T follicular helper cell (primary cell): ENCODE results near the gene HHLA2.

Source experiments
- DNase-seq: peaks from one replicate; pipeline ENCODE4 v3.0.0-alpha.2; 2020; ENCODE audit warnings: low read depth

The HHLA2 gene

DNA sequence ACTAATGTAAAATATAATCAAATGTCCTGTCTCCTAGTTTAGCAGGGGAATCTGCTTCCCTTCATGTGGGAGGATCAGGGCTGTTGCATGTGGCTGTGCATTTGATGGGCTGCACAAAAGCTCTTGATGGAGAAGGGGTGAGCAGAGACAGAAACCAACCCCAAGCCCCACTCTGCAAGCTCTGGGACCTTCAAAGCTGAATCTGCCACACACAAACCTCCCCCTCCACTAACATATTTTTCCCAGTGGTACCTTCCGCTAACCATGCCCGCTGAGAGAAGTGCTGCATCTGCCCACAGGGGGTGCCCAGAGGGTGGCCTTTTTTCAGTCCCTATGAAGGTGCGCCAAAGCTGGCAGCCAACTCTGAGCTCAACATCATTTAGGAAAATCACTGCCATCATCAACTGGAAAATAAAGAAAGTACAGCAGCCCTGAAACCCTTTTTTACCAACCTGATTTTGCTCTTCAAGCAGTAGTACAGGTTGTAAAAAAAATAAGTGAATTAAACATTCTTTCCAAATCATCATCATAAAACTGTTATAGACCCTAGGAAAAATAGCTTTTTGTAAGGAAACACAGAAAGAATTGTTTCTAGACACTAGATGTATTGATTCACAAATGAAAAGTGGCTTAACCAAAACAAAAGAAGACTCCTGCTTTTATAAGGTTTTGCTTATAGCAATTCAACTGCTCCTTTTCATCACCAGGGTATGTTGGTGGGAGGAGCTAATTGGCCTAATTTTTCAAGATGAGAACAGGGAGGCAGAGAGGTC is 97.0 kb downstream of the HHLA2 start:
- no peak for DNase-seq

DNA sequence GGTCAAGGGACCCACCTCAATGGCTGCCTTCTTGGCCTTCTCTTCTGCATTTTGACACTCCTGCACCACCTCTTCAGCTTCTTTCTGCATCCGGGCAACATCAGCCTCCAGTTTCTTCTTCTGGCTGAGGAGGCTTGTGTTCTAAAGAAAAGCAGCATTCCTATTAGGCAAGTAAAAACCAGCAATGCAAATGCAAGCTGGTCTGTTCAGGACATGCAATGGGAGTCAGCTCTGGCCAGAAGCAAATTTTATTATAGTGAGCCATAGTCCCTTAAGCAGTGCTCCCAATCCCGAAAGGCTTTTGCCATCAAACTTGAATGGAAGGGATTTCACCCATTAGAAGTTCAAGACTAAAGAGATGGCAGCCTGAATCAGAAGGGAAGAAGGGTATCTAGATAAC is 97.7 kb downstream of the HHLA2 start:
- no peak for DNase-seq

DNA sequence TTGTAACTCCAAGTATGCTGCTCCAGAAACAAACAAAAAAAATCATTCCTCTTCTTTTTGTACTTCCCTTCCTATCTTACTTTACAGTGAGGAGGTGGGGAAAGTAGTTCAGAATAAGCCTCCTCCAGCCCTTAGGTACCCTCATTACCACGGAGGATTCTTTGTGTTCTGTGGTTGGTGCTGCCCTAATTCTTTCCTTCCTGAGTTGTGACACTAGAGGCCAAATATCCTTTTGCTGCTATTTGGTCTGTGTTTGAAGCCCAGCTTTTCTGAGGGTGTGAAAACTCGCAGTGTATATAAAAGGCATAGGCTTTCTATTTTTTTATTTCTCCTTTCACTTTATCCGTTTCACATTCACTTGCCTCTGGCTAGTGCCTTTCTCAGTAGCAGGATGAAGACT is 98.2 kb downstream of the HHLA2 start:
- DNase-seq = no peak

DNA sequence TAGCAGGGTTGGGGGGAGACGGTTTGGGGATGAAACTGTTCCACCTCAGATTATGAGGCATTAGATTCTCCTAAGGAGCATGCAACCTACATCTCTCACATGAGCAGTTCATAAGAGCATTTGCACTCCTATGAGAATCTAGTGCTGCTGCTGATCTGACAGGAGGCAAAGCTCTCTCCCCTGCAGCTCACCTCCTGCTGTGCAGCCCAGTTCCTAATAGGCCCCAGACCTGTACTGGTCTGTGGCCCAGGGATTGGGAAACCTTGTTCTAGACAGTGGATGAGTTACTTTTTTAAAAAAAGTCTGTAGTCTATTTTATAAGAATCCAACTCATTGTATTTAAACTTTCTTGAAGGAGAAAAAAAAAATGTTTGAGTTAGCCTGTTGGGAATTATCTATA is 100.0 kb downstream of the HHLA2 start:
- DNase-seq = no peak

DNA sequence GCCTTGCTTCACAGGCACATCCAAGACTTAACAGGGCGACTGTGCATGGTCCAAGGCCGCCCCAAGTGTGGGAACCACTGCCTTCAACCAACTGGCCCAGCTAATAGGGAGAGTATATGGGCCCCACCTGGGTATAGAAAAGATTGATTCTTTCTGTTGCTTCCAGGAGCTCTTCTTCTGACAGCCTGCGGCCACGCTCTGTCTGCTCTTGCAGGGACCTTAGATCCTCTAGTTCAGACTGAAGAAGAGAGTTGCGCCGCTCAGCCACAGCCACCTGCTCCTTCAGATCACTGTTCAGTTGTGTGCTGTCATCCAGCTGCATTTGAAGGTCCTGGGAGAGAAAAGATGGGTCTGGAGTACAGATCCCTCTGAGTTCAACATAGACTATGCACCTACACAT is 102.2 kb downstream of the HHLA2 start:
- no peak for DNase-seq

DNA sequence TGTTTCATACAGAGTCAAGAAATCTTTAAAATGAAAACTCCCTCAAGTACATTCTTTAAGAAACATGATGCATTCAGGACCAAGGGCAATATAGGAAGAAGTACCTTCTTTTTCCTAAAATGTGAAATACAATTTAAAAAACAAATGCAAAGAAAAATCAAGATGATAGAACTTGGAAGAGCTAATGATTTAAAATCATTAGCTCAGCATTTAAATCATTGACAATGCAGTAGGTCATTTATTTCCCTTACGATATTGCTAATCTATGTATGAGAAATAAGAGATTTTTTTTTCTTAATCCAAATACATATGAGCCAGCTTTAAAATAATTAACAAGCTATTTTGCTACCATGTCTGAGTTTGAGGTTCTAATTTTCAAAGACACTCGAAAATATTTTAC is 105.5 kb downstream of the HHLA2 start:
- no peak for DNase-seq

DNA sequence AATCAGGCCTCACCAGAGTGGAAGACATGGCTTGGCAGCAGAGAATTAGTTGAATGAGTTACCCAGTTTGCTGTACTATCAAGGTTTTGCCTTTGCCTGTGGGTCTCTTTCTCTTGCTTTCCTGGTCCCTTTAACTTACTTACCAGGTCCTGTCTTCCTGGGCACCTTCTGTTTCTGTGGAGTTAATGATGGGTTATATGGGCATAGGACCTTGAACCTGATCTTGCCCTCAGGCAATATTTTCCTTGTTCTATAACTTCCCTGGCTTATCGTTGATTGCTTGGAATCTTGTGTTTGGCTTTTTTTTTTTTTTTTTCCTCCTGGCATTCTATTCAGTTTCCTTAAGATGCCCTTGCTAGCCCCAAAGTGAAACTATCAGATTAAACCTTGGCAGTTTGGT is 106.8 kb downstream of the HHLA2 start:
- no peak for DNase-seq

DNA sequence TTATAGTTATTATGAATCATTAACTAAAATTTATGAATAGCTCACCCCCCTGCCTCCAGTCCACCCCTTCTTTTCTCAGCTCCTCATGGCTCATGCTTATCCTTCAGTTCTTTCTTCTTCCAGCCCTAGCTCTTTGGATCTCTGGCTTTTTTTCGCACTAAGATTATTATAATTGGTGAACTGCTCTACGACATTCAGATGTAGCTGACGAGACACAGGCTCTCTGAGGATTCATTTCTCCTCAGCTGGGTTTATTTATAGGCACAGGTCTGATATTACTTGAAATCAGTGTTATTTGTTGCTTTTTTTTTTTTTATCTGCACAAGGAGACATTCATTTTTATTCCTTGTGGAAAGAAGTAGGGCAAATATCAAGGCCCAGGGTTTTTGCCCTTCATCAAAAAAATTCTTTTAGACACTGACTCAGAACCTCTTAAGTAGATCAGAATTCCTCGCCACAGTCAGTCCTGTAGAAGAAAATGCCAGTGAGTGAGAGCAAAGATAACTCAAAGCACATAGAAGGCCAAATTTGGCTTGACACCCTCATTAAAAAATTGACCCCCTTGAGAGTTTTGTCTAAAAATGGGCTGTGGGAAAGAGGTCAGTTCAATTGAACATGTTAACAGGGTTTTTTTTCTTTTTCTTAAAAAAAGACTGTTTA is 107.5 kb downstream of the HHLA2 start:
- DNase-seq = no peak

DNA sequence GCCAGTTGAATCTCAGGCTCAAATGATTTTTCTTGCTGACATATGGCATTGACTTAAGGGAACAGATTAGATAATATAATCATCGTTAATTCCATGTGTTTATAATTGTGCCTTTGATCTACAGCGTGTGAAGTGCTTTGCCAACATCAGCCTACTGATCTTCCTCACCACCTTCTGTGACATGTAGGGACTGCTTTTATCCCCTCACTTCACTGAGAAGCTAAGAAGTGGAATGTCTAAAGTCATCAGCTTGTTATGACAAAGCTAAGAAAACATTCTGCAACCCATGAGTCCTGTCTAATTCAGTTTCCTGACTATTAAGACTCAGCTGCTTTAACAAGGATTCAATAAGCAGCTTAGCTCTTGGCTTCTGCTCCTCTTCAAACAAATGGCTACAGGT is 108.0 kb downstream of the HHLA2 start:
- no peak for DNase-seq

DNA sequence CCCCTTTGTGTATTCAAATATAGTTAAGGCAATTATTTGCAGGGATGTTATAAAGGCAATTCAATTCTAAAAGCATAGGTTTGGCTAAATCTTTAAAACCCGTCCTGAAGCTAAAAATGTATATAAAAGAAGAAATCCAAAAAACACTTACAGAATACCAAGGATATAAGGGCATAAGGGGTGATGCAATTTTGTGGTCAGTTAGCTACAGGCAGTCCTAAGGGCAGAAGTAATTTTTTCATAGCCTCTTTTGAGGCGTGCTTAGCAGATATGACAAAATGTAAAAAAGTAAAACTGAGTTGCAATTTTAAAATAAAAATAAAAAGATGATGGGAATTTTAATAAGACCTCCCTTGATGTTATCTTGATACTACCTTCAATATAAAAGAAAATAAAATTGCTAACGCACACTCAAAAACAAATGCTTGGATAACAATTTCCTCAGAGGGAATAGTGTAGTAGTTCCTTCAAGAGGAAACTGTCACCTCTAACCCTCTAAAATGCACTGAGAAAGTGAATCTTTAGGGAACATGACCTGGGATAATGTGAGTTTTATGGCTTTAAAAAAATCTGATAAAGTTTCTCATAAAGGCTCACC is 109.8 kb downstream of the HHLA2 start:
- DNase-seq = no peak

DNA sequence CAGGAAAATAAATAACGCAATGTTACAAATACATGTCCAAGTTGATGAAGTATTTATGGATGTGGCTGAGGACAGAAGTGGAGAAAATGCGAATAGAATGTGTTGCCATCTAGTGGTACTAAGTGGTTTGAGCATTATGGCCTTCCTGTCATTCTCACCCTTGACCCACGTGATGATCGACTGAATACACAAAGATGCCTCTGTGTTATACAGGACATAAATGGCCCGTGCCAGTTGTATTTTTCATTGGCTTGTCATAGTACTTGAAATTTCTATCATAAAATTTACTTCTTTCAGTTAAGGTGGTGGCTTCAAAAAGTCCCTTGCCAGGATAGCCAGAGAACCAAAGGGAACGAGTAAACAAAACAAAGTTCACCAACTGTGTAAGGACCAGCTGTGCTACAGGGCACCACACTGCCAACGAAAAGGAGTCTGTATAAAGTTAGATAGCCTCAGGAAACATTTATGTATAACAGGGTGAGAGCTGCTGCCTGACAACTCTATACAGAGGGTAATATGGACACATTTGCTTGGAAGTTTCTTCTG is 110.4 kb downstream of the HHLA2 start:
- DNase-seq = peak; percentile 1

DNA sequence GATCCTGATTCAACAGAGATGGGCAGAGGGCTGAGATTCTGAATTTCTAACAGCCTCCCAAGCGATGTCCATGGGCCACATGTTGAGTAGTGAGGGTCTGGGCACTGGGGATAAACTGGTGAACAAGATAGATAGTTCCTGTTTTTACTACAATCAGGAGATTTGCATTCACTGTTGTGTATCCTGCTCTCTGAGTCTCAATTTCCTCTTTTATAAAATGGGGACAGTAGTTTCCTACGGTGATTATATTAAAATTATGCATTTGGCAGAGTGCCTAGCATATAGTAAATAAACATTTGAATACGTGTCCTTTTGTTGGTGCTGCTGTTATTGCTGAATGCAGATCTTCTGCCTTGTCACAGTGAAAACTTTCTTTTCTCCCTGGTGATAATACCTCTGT is 111.5 kb downstream of the HHLA2 start:
- DNase-seq = no peak

DNA sequence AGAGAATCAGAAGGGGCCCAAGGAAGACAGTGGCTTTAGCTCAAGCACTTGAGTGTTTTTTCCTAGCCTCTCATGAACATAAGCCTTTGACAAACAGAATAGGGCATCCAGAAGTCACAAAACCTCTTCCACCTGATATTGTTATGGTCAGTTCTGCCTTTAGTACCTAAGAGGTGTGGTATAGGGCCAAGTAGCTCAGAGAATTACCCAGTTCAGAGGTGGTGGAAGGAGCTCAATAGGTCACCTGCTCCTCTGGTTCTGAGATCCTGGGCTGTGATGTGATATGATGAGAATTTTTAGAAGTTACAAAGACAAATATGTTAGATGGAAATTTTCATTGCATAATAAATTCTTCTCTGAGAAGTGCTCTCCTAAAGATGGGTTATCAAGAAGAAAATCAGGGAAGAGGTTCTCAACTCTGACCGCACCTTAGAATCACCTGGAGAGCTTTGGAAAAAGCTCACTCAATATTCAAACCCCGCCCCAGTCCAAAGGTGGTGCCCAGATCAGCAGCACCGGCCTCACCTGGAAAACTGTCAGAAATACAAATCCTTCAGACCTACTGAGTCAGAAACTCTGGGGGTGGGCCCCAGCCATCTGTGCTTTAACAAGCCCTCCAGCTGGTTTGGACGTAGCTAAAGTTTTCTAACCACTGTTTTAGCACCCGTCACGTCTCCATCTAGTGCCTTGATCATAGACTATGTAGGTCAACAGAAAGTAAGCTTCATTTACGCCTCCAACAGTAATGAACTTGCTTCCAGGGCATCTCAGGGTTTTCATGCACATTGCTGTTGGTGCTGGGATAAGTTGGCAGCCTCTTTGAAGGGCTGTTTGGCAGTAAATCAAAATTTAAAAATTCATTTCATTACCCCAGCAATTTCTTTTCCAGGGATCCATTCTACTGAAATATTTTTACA is 112.8 kb downstream of the HHLA2 start:
- DNase-seq = no peak

DNA sequence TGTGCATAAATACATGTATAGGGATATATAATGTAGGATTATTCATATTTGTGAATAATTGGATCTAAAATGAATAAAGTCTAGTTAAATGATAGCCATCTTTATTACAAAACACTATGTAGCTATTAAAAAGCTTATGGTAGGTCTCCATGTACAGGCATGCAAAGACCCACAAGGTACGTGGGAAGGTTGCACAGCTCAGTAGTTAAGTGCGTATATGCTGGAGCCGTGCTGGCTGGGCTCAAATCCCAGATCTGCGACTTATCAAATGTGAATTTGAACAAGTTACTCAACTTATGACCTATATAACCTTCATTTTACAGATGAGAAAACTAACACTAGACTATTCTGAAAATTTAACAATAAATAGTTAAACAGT is 113.4 kb downstream of the HHLA2 start:
- no peak for DNase-seq

DNA sequence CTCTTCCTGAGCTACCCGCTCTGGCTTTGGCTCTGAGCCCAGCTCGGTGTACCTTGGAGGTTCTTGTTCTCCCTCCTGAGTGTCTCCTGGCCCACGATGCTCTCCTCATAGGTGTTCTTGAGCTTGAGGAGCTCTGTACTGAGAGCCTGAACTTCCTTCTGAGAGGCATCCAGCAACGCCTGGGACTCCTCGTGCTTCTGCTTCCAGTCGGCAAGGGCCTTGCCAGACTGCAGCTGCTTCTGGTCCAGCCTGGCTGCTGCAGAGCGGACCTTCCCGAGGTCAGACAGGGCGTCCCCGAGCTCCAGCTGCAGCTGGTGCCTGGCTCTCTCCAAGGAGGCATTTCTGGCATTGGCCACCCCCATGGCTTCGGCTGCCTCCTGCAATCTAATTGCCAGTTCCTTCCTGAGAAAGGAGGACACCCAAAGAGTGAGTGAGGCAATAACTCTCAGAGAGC is 114.2 kb downstream of the HHLA2 start:
- DNase-seq = no peak

DNA sequence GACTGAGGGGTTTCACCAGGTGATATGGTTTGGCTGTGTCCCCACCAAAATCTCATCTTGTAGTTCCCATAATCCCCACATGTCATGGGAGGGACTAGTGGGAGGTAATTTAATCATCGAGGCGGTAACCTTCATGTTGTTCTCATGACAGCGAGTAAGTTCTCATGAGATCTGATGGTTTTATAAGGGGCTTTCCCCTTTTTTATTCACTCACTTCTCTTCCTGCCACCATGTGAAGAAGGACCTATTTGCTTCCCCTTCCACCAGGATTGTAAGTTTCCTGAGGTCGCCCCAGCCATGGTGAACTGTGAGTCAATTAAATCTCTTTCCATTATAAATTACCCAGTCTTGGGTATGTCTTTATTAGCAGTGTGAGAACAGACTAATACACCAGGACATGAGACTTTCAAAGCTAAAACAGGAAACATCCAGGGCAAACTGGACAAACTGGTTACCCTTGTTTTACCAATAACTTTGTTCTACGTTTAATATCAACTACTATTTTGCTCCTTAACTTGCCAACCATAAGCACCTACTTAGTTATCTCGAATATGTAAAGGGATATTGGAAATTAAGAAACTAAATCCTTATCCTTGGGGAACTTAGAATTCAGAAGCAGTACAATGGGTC is 115.9 kb downstream of the HHLA2 start:
- no peak for DNase-seq

DNA sequence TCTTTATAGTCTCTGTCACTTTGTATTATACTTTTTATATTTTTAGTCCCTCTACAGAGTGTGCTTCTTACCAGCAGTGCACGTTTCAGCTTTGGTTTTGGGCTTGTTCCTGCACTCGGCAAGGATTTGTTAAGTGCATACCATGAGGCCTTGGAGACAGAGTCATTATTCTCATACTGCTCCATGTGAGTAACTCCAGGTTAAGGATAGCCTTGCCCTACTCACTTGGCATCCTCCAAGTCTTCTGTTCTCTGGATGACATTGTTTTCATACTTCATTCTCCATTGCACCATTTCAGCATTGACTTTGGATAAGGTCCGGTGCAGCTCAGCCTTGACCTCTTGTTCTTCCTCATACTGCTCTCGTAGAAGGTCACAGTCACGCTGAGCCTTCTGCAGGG is 117.7 kb downstream of the HHLA2 start:
- no peak for DNase-seq

DNA sequence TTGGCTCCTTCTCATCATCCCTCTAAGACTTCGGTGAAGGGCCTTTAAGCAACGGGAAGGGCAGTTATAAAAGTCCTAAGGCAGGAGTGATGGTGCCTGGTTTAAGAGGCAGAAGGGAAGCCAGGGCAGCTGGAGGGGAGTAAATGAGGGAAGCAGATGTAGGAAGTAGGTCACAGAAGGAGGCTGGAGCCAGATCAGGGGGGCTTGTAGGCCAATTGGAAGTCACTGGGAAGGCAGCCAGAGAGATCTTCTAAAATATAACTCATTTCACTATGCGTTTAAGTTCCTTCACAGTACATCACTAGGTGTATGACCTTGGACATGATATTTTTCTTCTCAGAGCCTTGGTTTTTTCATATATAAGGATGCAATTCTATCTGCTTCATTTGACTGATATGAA is 119.3 kb downstream of the HHLA2 start:
- DNase-seq = no peak

DNA sequence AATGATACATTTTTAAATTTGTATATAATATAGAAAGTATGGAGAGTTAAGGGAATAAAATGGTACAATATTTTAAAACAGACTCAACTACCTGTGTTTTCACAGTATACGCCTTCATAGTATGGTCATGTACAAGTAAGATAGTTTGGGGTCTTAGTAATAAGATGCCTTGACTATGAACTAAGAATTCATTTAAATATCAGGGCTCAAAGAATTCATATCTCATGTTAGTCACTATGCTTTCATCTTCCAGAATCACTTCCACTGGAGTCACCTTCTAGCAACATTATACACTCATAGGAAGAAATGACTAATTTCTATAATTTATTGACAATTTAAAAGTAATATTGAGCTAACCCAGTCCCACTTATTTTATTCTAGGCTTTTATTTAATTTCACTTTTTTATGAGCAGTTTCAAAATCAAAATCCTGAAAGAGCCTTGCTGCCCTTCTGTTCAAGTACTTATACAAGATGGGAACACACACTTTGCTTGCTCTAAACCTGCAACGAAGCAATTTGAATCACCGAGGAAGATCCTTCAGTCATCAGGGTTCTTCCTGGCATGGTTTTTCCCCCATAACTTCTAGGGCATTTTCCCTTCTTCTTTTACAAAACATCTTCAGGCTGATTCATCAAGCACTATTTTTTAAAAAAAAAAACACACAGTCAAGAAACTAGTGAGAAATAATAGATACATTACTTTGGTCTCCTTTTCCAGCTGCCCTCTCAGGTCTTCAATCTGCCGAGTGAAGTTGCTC is 119.9 kb downstream of the HHLA2 start:
- no peak for DNase-seq

DNA sequence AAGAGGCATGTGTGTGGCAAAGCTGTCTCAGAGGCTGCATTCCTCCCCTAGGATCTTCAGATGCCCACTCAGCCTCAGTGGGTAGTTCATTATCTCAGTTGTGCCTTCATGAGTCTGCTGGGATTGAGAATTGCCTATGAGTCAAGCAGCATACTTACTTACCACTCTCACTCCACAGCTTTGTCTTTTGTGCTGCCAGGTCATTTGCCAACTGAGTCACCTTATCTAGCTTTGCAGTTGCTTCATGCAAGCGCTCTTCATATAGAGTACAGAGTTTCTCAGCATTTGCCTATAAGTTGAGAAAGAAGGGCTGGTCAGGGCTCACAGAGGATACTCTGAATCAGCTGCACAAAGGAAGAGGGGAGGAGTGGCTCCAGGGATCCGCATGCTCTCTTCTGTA is 124.6 kb downstream of the HHLA2 start:
- DNase-seq = no peak
